Neural cell (in vitro differentiated cells): ENCODE results near the gene SPACA5B. TPM values are rescaled to one million over a fixed set of nuclear protein-coding genes. Genes with fewer than 3 reads are reported as not detected.
"Not testable (repeated sequence)": the region's sequence is repeated elsewhere in the genome, so short reads cannot be mapped to it uniquely, and the experiment has no call there.

Source experiments
- H2AFZ ChIP-seq: fragments of 200-600, 300-800 bp; sonication (generic), shearing (Covaris generic); 2 replicates; pipeline ENCODE4 v1.6.0; 2014; ENCODE audit warnings: low read depth, mild to moderate bottlenecking, antibody characterized with exemption, low read length, moderate library complexity
- H3F3A ChIP-seq: fragments of 200-600 bp; shearing (Covaris generic); 2 replicates; pipeline ENCODE4 v1.6.1; 2016; ENCODE audit warnings: mild to moderate bottlenecking, moderate library complexity, mixed read lengths, antibody characterized with exemption, low read length; ENCODE audit not compliant: insufficient read depth, poor library complexity, severe bottlenecking
- H3K27ac ChIP-seq: fragments of 200-600, 300-800 bp; sonication (generic), shearing (Covaris generic); 2 replicates; pipeline ENCODE4 v1.5.1; 2014; ENCODE audit warnings: mild to moderate bottlenecking, low read length, moderate library complexity
- H3K27me3 ChIP-seq: fragments of 300-800, 200-600 bp; sonication (generic), shearing (Covaris generic); 2 replicates; pipeline ENCODE4 v1.6.0; 2014; ENCODE audit warnings: mild to moderate bottlenecking, low read depth, low read length, moderate library complexity; ENCODE audit not compliant: insufficient read depth
- H3K36me3 ChIP-seq: fragments of 300-800, 200-600 bp; sonication (generic), shearing (Covaris generic); 2 replicates; pipeline ENCODE4 v1.5.1; 2014; ENCODE audit warnings: mild to moderate bottlenecking, antibody characterized with exemption, low read length, moderate library complexity; ENCODE audit not compliant: insufficient read depth
- H3K4me2 ChIP-seq: fragments of 300-800, 200-600 bp; sonication (generic), shearing (Covaris generic); 2 replicates; pipeline ENCODE4 v1.6.0; 2014; ENCODE audit warnings: mild to moderate bottlenecking, low read length
- H3K4me3 ChIP-seq: fragments of 300-800, 200-600 bp; sonication (generic), shearing (Covaris generic); 2 replicates; pipeline ENCODE4 v1.5.1; 2014; ENCODE audit warnings: mild to moderate bottlenecking, low read length, moderate library complexity
- H3K79me2 ChIP-seq: fragments of 200-600 bp; shearing (Covaris generic); replicated peaks from 2 replicates; pipeline ENCODE4 v1.6.0; 2014; ENCODE audit warnings: mild to moderate bottlenecking, low read length, moderate library complexity; ENCODE audit not compliant: insufficient read depth
- H3K9ac ChIP-seq: fragments of 300-800, 200-600 bp; sonication (generic), shearing (Covaris generic); 2 replicates; pipeline ENCODE4 v1.6.1; 2016; ENCODE audit warnings: mild to moderate bottlenecking, low read length, mixed read lengths
- H3K9me2 ChIP-seq: fragments of 200-600 bp; shearing (Covaris generic); 2 replicates; pipeline ENCODE4 v1.6.1; 2016; ENCODE audit warnings: mild to moderate bottlenecking, low read length, mixed read lengths; ENCODE audit not compliant: insufficient read depth
- H3K9me3 ChIP-seq: fragments of 200-600, 300-800 bp; sonication (generic), shearing (Covaris generic); 2 replicates; pipeline ENCODE4 v1.6.1; 2016; ENCODE audit warnings: mild to moderate bottlenecking, mixed run types, low read length, moderate library complexity, mixed read lengths
- H4K20me1 ChIP-seq: fragments of 200-600 bp; shearing (Covaris generic); 2 replicates; pipeline ENCODE4 v1.6.1; 2016; ENCODE audit warnings: mild to moderate bottlenecking, mixed run types; ENCODE audit not compliant: insufficient read depth
- CTCF ChIP-seq: fragments of 450-650 bp; IDR thresholded peaks from 2 replicates; pipeline ENCODE4 v1.5.1; 2014; ENCODE audit warnings: antibody characterized with exemption, mild to moderate bottlenecking, moderate library complexity; ENCODE audit not compliant: poor library complexity, severe bottlenecking
- EZH2 ChIP-seq: fragments of 200-600, 300-800 bp; shearing (Covaris generic), sonication (generic); IDR thresholded peaks from 2 replicates; pipeline ENCODE4 v1.6.1; 2014; ENCODE audit warnings: antibody characterized with exemption, low read length, borderline replicate concordance, mild to moderate bottlenecking; ENCODE audit not compliant: insufficient read depth, poor library complexity, severe bottlenecking
- polyA plus RNA-seq: library from polyadenylated mRNA; depleted of rRNA; stranded (reverse); fragments of >200 nt; gene quantifications from 2 replicates; pipeline ENCODE4 v1.2.3, GENCODE V29; 2014

The SPACA5B gene
- polyA plus RNA-seq, 1 donor from 2014 or later, result not detected

DNA sequence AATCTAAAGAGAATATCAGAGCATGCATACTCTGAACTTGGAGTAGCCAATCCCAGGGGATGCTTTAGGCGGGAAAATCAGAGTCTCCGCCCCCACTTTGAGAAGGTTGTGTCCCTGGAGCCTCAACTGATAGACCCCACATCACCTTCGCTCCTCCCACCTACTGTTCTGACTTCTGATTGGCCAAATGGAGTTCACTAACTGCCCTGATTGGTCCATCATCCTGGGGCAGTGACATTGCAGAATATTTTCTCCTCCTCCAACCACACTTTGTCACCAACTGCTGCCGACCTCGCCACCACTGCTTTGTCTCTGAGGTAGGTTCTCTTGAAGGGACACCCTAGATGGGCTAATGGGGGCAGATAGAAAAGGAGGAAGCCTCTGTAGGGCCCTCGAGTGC is 22.7 kb upstream of the SPACA5B start:
- Histone ChIP-seq H3K27ac (no peak overlapping the region), H3K4me2 (no peak overlapping the region), H3K27me3 (no peaks in the 10 kb centered on the region)

GRCh38 chrX:48125286-48125685 is 5.1 kb upstream of the SPACA5B start:
- H3K4me2 ChIP-seq, H2AFZ ChIP-seq, H3K9me2 ChIP-seq, H3K27me3 ChIP-seq, H3K9ac ChIP-seq, H3K36me3 ChIP-seq, H3K4me3 ChIP-seq, H3K9me3 ChIP-seq, H3F3A ChIP-seq, H4K20me1 ChIP-seq, H3K79me2 ChIP-seq, H3K27ac ChIP-seq: not testable (repeated sequence)

More for the DNA sequence above, 22.7 kb upstream of the SPACA5B start:
- Histone ChIP-seq H3K9me3 (no peaks in the 10 kb centered on the region), H3K36me3 (no peaks in the 10 kb centered on the region), H4K20me1 (no peaks in the 10 kb centered on the region), H3F3A (no peaks in the 10 kb centered on the region), H3K79me2 (no peaks in the 10 kb centered on the region), H2AFZ (no peak overlapping the region), H3K9ac (no peak overlapping the region), H3K4me3 (no peak overlapping the region), H3K9me2 (no peaks in the 10 kb centered on the region)
- TF ChIP-seq CTCF (no peak), EZH2 (no peak)

DNA sequence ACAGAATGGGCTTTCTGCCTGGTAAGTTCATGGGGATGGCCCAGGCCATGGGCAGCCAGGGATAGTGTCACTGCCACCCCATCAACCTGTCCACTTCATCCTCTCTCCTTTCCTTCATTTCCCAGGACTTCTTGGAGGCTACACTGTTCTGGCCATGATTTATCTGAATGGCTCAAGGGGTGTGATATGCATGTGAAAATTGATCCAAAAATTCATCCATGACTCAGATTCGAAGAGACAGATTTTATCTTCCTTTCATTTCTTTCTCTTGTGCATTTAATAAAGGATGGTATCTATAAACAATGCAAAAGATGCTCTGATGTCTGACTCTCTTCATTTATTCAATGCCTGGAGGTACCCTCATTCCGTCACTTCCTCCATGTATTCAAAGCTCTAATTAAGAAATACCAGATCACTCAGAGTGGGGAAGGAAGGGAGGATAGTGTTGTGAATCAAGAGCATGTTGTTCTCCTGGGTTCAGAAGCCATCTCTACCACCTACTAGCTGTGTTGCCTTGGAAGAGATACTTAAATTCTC is 1.9 kb downstream of the SPACA5B start:
- not testable (repeated sequence) for H4K20me1 ChIP-seq, H3K9me3 ChIP-seq, H2AFZ ChIP-seq, H3K9ac ChIP-seq, H3F3A ChIP-seq, H3K79me2 ChIP-seq, H3K36me3 ChIP-seq, H3K27me3 ChIP-seq, H3K4me3 ChIP-seq, H3K27ac ChIP-seq, H3K4me2 ChIP-seq, H3K9me2 ChIP-seq

- H3K27me3 ChIP-seq, H3K9me2 ChIP-seq, H3K9ac ChIP-seq, H3K27ac ChIP-seq, H4K20me1 ChIP-seq, H3K9me3 ChIP-seq, H3K4me2 ChIP-seq, H3F3A ChIP-seq, H3K79me2 ChIP-seq, H3K36me3 ChIP-seq, H3K4me3 ChIP-seq, H2AFZ ChIP-seq: not testable (repeated sequence)
Observed at GRCh38 chrX:48139076-48139475, 8.7 kb downstream of the SPACA5B start.

GRCh38 chrX:48141810-48142508 is 11.5 kb downstream of the SPACA5B start:
- H2AFZ ChIP-seq, H3K36me3 ChIP-seq, H3K27ac ChIP-seq, H4K20me1 ChIP-seq, H3K27me3 ChIP-seq, H3F3A ChIP-seq, H3K9ac ChIP-seq, H3K9me3 ChIP-seq, H3K79me2 ChIP-seq, H3K9me2 ChIP-seq, H3K4me3 ChIP-seq, H3K4me2 ChIP-seq: not testable (repeated sequence)

- not testable (repeated sequence) for H4K20me1 ChIP-seq, H3K79me2 ChIP-seq, H3K27ac ChIP-seq, H3K27me3 ChIP-seq, H2AFZ ChIP-seq, H3K36me3 ChIP-seq, H3K4me3 ChIP-seq, H3K9me3 ChIP-seq, H3K9me2 ChIP-seq, H3F3A ChIP-seq, H3K9ac ChIP-seq, H3K4me2 ChIP-seq
Observed at GRCh38 chrX:48142697-48143096, 12.3 kb downstream of the SPACA5B start.
